Activated naive CD4-positive, alpha-beta T cell treated with anti-CD3 and anti-CD28 coated beads, Interleukin-2, amount 50 U/mL, for 24 hours (primary cell): Measurements from ENCODE around the gene S100P.
"Not testable (repeated sequence)": the region's sequence is repeated elsewhere in the genome, so short reads cannot be mapped to it uniquely, and the experiment has no call there.

Experiments
- H3K27ac Mint-ChIP-seq: one replicate; pipeline ENCODE4 v1.8.0; 2021; ENCODE audit warnings: mild to moderate bottlenecking, mixed read lengths
- H3K27me3 Mint-ChIP-seq: one replicate; pipeline ENCODE4 v1.8.0; 2021; ENCODE audit warnings: mixed read lengths
- H3K36me3 Mint-ChIP-seq: one replicate; pipeline ENCODE4 v1.8.0; 2021; ENCODE audit warnings: mixed read lengths
- H3K4me1 Mint-ChIP-seq: one replicate; pipeline ENCODE4 v1.8.0; 2021; ENCODE audit warnings: mixed read lengths
- H3K4me3 Mint-ChIP-seq: one replicate; pipeline ENCODE4 v1.8.0; 2021; ENCODE audit warnings: mild to moderate bottlenecking, mixed read lengths
- H3K9me3 Mint-ChIP-seq: one replicate; pipeline ENCODE4 v1.8.0; 2021; ENCODE audit warnings: mixed read lengths

S100P gene

DNA sequence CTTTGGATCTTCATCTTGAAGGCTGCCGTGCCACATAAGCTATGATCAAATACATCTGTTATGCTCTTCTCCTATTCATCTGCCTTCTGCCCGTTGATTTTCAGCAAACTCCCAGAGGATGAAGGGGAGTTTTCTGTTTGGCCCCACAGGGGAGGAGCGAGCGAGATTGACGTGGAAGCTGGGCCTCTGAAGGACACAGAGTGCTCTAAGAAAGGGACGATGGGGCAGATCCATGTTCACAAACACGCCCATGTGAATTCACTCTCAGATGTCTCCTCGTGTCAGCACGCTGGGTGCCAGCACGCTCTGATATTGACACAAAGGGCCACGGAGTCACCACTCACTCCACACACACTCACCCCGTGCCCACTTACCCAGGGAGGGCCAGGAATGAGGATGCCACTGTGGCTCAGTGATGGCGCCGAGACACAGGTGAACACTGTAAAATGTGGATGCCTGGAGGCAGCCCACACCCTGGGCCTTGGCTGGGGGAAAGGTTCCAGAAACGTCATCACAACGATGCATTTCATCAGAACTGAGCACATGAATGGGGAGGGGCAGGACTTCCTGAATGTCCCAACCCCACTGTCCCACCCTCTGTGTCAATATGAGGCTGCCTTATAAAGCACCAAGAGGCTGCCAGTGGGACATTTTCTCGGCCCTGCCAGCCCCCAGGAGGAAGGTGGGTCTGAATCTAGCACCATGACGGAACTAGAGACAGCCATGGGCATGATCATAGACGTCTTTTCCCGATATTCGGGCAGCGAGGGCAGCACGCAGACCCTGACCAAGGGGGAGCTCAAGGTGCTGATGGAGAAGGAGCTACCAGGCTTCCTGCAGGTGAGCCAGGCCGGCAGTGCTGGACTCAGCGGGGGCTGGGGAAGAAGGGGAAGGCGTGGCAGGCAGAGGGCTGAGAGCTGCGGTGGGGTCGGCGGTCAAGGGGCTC, at the start of gene S100P:
TSS of gene S100P (plus strand) at position 648 of the 946 bp plus-strand sequence. CDS start at position 703, 55 bp downstream.
- Mint-ChIP-seq H3K9me3 (no peaks in the 10 kb centered on the region), H3K27me3 (no peaks in the 10 kb centered on the region), H3K4me1 (peaks cover 88% of the 10 kb centered on the region), H3K36me3 (no peaks in the 10 kb centered on the region), H3K27ac (peak within 1 kb of the TSS; percentile 90), H3K4me3 (peak within 1 kb of the TSS; percentile 59)

GRCh38 chr4:6644792-6645530, 48.7 kb upstream of the S100P start:
- H3K36me3 Mint-ChIP-seq: peaks cover 21% of the 10 kb centered on the region
- H3K9me3 Mint-ChIP-seq: no peaks in the 10 kb centered on the region
- H3K4me3 Mint-ChIP-seq: no peak overlapping the region
- H3K27me3 Mint-ChIP-seq: no peaks in the 10 kb centered on the region
- peak overlapping the region; percentile 89 for H3K27ac Mint-ChIP-seq
- H3K4me1 Mint-ChIP-seq: peaks cover 43% of the 10 kb centered on the region

- Mint-ChIP-seq H3K27ac (no peak overlapping the region), H3K27me3 (no peaks in the 10 kb centered on the region), H3K9me3 (no peaks in the 10 kb centered on the region), H3K36me3 (peaks cover 2% of the 10 kb centered on the region), H3K4me3 (no peak overlapping the region), H3K4me1 (peaks cover 28% of the 10 kb centered on the region)
Observed at GRCh38 chr4:6647169-6647568, 46.5 kb upstream of the S100P start.

DNA sequence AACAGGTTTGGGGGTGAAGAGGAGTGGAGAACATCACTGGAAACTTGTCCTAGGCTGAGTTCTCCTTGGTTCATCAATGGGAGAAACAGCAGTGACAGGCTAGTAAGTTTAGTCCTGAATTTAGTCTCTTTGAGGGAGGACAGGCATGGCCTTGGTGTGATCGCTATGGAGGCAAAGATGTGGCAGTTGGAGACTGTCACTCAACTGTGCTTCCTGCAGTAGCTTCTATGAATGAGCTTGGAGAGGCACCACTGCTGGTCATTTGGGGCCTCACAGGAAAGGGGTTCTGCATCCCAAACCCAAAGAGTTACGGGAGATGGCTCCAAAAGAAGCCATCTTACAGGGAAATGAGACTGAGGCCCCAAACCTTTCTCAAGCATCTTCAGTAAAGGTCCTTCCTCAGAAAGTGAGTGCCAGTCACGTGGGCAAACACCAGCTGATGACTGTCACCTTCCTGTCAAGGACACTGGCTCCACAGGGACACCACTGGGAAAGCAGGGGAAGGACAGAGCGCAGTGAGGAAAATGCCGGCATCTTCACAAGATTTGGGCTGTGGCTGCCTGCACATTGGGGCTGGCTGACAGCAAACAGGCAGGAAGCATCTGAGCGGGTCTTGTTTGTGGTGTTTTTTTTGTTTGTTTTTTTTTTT, 46.0 kb upstream of the S100P start:
- no peaks in the 10 kb centered on the region for H3K27me3 Mint-ChIP-seq

GRCh38 chr4:6649216-6649615, 44.5 kb upstream of the S100P start:
- no peaks in the 10 kb centered on the region for H3K9me3 Mint-ChIP-seq
- H3K27ac Mint-ChIP-seq: no peak overlapping the region

More for the DNA sequence above, 46.0 kb upstream of the S100P start:
- Mint-ChIP-seq H3K36me3 (no peaks in the 10 kb centered on the region), H3K4me3 (no peak overlapping the region), H3K9me3 (no peaks in the 10 kb centered on the region), H3K4me1 (peaks cover 22% of the 10 kb centered on the region), H3K27ac (no peak overlapping the region)

GRCh38 chr4:6654211-6654610, 39.5 kb upstream of the S100P start:
- not testable (repeated sequence) for H3K4me3 Mint-ChIP-seq, H3K36me3 Mint-ChIP-seq, H3K27ac Mint-ChIP-seq, H3K27me3 Mint-ChIP-seq, H3K9me3 Mint-ChIP-seq, H3K4me1 Mint-ChIP-seq

More at GRCh38 chr4:6649216-6649615, 44.5 kb upstream of the S100P start:
- Mint-ChIP-seq H3K4me1 (peaks cover 9% of the 10 kb centered on the region), H3K4me3 (no peak overlapping the region), H3K36me3 (no peaks in the 10 kb centered on the region), H3K27me3 (no peaks in the 10 kb centered on the region)

- H3K36me3 Mint-ChIP-seq, H3K27me3 Mint-ChIP-seq, H3K9me3 Mint-ChIP-seq: not testable (repeated sequence)
Observed at GRCh38 chr4:6655291-6655690, 38.4 kb upstream of the S100P start.

GRCh38 chr4:6655924-6656323, 37.8 kb upstream of the S100P start:
- H3K4me3 Mint-ChIP-seq: no peak overlapping the region
- no peaks in the 10 kb centered on the region for H3K27me3 Mint-ChIP-seq
- H3K4me1 Mint-ChIP-seq: peaks cover 12% of the 10 kb centered on the region
- H3K9me3 Mint-ChIP-seq: no peaks in the 10 kb centered on the region
- no peak overlapping the region for H3K27ac Mint-ChIP-seq
- no peaks in the 10 kb centered on the region for H3K36me3 Mint-ChIP-seq

More at GRCh38 chr4:6655291-6655690, 38.4 kb upstream of the S100P start:
- peaks cover 12% of the 10 kb centered on the region for H3K4me1 Mint-ChIP-seq
- H3K4me3 Mint-ChIP-seq, H3K27ac Mint-ChIP-seq: not testable (repeated sequence)

- Mint-ChIP-seq H3K4me3 (peak overlapping the region; percentile 72), H3K27me3 (no peaks in the 10 kb centered on the region)
Observed at GRCh38 chr4:6657242-6658208, 36.2 kb upstream of the S100P start.

DNA sequence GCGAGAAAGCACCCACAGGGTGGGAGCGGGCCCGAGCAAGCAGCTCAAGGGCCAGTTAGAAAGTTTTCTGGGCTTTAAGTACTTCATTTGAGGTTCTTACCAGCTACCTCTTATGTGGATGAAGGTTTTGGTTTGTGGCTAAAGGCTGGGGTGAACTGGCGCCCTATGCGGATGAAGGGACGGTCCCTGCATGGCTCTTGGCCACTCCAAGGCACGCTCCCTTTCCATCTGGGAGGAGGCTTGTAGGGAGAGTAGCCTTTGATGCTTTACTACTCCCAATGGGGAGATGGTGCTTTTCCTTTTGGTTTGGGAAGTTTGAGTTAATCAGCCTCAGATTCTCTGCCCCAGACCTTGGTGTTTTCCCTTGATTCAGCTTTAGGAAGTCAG, 35.5 kb upstream of the S100P start:
- H3K36me3 Mint-ChIP-seq: no peaks in the 10 kb centered on the region
- peak overlapping the region; percentile 72 for H3K4me3 Mint-ChIP-seq
- H3K27ac Mint-ChIP-seq: no peak overlapping the region
- H3K4me1 Mint-ChIP-seq: peaks cover 12% of the 10 kb centered on the region
- no peaks in the 10 kb centered on the region for H3K9me3 Mint-ChIP-seq
- no peaks in the 10 kb centered on the region for H3K27me3 Mint-ChIP-seq

More at GRCh38 chr4:6657242-6658208, 36.2 kb upstream of the S100P start:
- peaks cover 12% of the 10 kb centered on the region for H3K4me1 Mint-ChIP-seq
- H3K27ac Mint-ChIP-seq: no peak overlapping the region
- H3K9me3 Mint-ChIP-seq: no peaks in the 10 kb centered on the region
- H3K36me3 Mint-ChIP-seq: no peaks in the 10 kb centered on the region

GRCh38 chr4:6658597-6659075, 35.0 kb upstream of the S100P start:
- Mint-ChIP-seq H3K27me3 (no peaks in the 10 kb centered on the region), H3K4me3 (peak overlapping the region; percentile 72), H3K9me3 (no peaks in the 10 kb centered on the region), H3K36me3 (no peaks in the 10 kb centered on the region), H3K27ac (no peak overlapping the region), H3K4me1 (peaks cover 12% of the 10 kb centered on the region)

GRCh38 chr4:6659897-6660296, 33.8 kb upstream of the S100P start:
- H3K4me1 Mint-ChIP-seq: peaks cover 12% of the 10 kb centered on the region
- no peaks in the 10 kb centered on the region for H3K9me3 Mint-ChIP-seq
- H3K27ac Mint-ChIP-seq: no peak overlapping the region
- peak overlapping the region; percentile 23 for H3K4me3 Mint-ChIP-seq
- no peaks in the 10 kb centered on the region for H3K27me3 Mint-ChIP-seq
- no peaks in the 10 kb centered on the region for H3K36me3 Mint-ChIP-seq

DNA sequence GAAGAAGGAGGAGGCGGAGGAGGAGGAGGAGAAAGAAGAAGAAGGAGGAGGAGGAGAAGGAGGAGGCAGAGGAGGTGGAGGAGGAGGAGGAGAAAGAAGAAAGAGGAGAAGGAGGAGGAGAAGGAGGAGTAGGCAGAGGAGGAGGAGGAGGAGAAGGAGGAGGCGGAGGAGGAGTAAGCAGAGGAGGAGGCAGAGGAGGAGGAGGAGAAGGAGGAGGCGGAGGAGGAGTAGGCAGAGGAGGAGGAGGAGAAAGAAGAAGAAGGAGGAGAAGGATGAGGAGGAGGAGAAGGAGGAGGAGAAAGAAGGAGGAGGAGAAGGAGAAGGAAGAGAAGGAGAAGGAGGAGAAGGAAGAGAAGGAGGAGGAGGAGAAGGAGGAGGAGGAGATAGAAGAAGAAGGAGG, 33.2 kb upstream of the S100P start:
- H3K27me3 Mint-ChIP-seq: no peaks in the 10 kb centered on the region
- peaks cover 12% of the 10 kb centered on the region for H3K4me1 Mint-ChIP-seq
- H3K4me3 Mint-ChIP-seq: no peak overlapping the region
- H3K9me3 Mint-ChIP-seq: no peaks in the 10 kb centered on the region
- H3K36me3 Mint-ChIP-seq: no peaks in the 10 kb centered on the region
- H3K27ac Mint-ChIP-seq: no peak overlapping the region

DNA sequence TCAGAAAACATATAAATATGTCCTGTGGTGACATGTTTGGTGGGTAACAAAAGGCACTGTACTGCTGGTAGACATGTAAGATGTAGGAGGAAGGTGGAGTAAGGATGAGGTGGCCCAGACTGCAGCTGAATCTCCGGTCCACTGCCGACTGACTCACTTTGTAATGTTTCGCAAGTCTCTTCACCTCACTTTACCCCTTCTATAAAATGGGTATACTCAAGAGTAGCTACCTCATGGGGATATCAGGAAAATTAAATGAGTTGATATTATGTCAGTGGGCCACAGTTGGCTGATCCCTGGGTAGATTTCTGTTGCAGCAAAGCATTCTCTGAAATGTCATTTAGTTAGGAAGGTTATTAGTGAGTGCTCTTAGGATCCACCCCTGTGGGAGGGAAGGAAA, 31.1 kb upstream of the S100P start:
- no peak overlapping the region for H3K4me3 Mint-ChIP-seq

More for the DNA sequence above, 31.1 kb upstream of the S100P start:
- Mint-ChIP-seq H3K27me3 (no peaks in the 10 kb centered on the region), H3K27ac (no peak overlapping the region), H3K4me1 (peaks cover 12% of the 10 kb centered on the region), H3K36me3 (no peaks in the 10 kb centered on the region), H3K9me3 (no peaks in the 10 kb centered on the region)
